GM12801 (cell line): ENCODE measurements around the gene C9orf50.

ENCODE experiments used
- CTCF ChIP-seq: IDR thresholded peaks from one replicate; pipeline ENCODE4 v1.5.1; 2011; ENCODE audit warnings: control low read depth; ENCODE audit not compliant: insufficient read length; ENCODE audit errors: extremely low read depth

The C9orf50 gene

GRCh38 chr9:129646252-129646651 is 25.4 kb upstream of the C9orf50 start:
- TF ChIP-seq CTCF: no peak

- TF ChIP-seq CTCF: no peak
These were observed 24.0 kb upstream of the C9orf50 start for GRCh38 chr9:129644902-129645301.

- TF ChIP-seq CTCF: no peak
These were observed 23.5 kb upstream of the C9orf50 start for GRCh38 chr9:129644365-129644764.

- TF ChIP-seq CTCF: no peak
These were observed 22.8 kb upstream of the C9orf50 start for GRCh38 chr9:129643706-129644105.

- no peak for TF ChIP-seq CTCF
These were observed 21.1 kb upstream of the C9orf50 start, which contains the start of gene ASB6 for GRCh38 chr9:129641750-129642585. Gene ASB6 (minus strand): TSS chr9:129642151. CDS start chr9:129641999, 152 bp downstream.

- no peak for TF ChIP-seq CTCF
These were observed 20.2 kb upstream of the C9orf50 start for GRCh38 chr9:129640871-129641749.
